IMR-90 (cell line): ENCODE data around the gene ABCC4. TPM values are rescaled to one million over a fixed set of nuclear protein-coding genes. Genes with fewer than 3 reads are reported as not detected.

Experiments used
- ATAC-seq: fragments of 200-7000 bp; cut with Tn5 transposase; 2 replicates; pipeline ENCODE4 v1.9.1; 2020; ENCODE audit warnings: low read depth, mild to moderate bottlenecking, moderate library complexity
- BruUV-seq: library from RNA; stranded (reverse); fragments of 400-500 nt; replicated peaks from 2 replicates; lab custom pipeline; 2021; lab: Mats Ljungman, UMichigan
- CTCF ChIA-PET: fragments of 300-600 bp; formaldehyde crosslinking; extraction: SDS; loops from one replicate; lab custom pipeline; 2021; ENCODE audit warnings: antibody characterized with exemption; lab: Yijun Ruan, JAX
- POLR2A ChIA-PET: fragments of 300-600 bp; sonication (Branson Sonifier 250); formaldehyde crosslinking; loops from one replicate; lab custom pipeline; 2022; ENCODE audit warnings: antibody characterized with exemption; ENCODE audit not compliant: unreplicated experiment; lab: Charles Lee
- DNase-seq: peaks from one replicate; pipeline ENCODE4 v3.0.0; 2013
- H2AFZ ChIP-seq: replicated peaks from 2 replicates; pipeline ENCODE3; 2013; ENCODE audit warnings: low read length, mild to moderate bottlenecking; ENCODE audit not compliant: poor library complexity
- H2AK5ac ChIP-seq: 2 replicates; pipeline ENCODE4 v1.6.1; 2013; ENCODE audit warnings: low read depth, low read length, inconsistent platforms
- H2AK9ac ChIP-seq: replicated peaks from 2 replicates; pipeline ENCODE3; 2013; ENCODE audit warnings: mild to moderate bottlenecking, low read depth, low read length, moderate library complexity; ENCODE audit not compliant: poor library complexity
- H2BK120ac ChIP-seq: 2 replicates; pipeline ENCODE4 v1.6.1; 2013; ENCODE audit warnings: low read depth, low read length, inconsistent platforms
- H2BK15ac ChIP-seq: 3 replicates; pipeline ENCODE4 v1.6.1; 2013; ENCODE audit warnings: low read depth, low read length, inconsistent platforms
- H2BK20ac ChIP-seq: 2 replicates; pipeline ENCODE4 v1.6.1; 2013; ENCODE audit warnings: low read depth, mild to moderate bottlenecking, inconsistent platforms, low read length, moderate library complexity
- H2BK5ac ChIP-seq: 2 replicates; pipeline ENCODE4 v1.6.1; 2013; ENCODE audit warnings: mild to moderate bottlenecking, low read depth, low read length, inconsistent platforms; ENCODE audit not compliant: poor library complexity, severe bottlenecking
- H3K14ac ChIP-seq: replicated peaks from 2 replicates; pipeline ENCODE4 v1.6.1; 2013; ENCODE audit warnings: low read depth, low read length, inconsistent platforms
- H3K18ac ChIP-seq: 2 replicates; pipeline ENCODE4 v1.6.1; 2013; ENCODE audit warnings: low read depth, low read length, control low read depth
- H3K23ac ChIP-seq: 2 replicates; pipeline ENCODE4 v1.6.1; 2013; ENCODE audit warnings: low read depth, low read length, inconsistent platforms
- H3K27ac ChIP-seq: 2 replicates; pipeline ENCODE4 v1.5.1; 2013; ENCODE audit warnings: mild to moderate bottlenecking, control low read depth, low read length; ENCODE audit not compliant: insufficient read depth
- H3K27me3 ChIP-seq: 2 replicates; pipeline ENCODE4 v1.6.1; 2013; ENCODE audit warnings: low read length; ENCODE audit not compliant: control insufficient read depth, insufficient read depth
- H3K36me3 ChIP-seq: 2 replicates; pipeline ENCODE4 v1.6.1; 2013; ENCODE audit warnings: low read length, mixed read lengths; ENCODE audit not compliant: control insufficient read depth, insufficient read depth
- H3K4ac ChIP-seq: 2 replicates; pipeline ENCODE4 v1.6.1; 2013; ENCODE audit warnings: low read depth, low read length, inconsistent platforms
- H3K4me1 ChIP-seq: 2 replicates; pipeline ENCODE4 v1.6.1; 2013; ENCODE audit warnings: low read length, mixed read lengths; ENCODE audit not compliant: control insufficient read depth, insufficient read depth
- H3K4me2 ChIP-seq: 2 replicates; pipeline ENCODE4 v1.6.1; 2013; ENCODE audit warnings: low read depth, mild to moderate bottlenecking, control low read depth, low read length, moderate library complexity
- H3K4me3 ChIP-seq: 2 replicates; pipeline ENCODE4 v1.5.1; 2013; ENCODE audit warnings: low read depth, mild to moderate bottlenecking, control low read depth, low read length, moderate library complexity; ENCODE audit not compliant: insufficient read depth
- H3K56ac ChIP-seq: 2 replicates; pipeline ENCODE4 v1.6.1; 2013; ENCODE audit warnings: low read length, inconsistent platforms; ENCODE audit not compliant: insufficient read depth; ENCODE audit errors: extremely low read depth
- H3K79me1 ChIP-seq, 2 experiments: 2 replicates each; pipeline ENCODE4 v1.6.1; 2013; ENCODE audit warnings: low read length in 2 of 2, inconsistent platforms in 1 of 2, low read depth in 1 of 2
- H3K9ac ChIP-seq: 2 replicates; pipeline ENCODE4 v1.6.1; 2013; ENCODE audit warnings: low read depth, low read length, control low read depth
- H3K9me1 ChIP-seq: 2 replicates; pipeline ENCODE4 v1.6.1; 2013; ENCODE audit warnings: low read length, inconsistent platforms; ENCODE audit not compliant: insufficient read depth
- H3K9me3 ChIP-seq: 2 replicates; pipeline ENCODE4 v1.6.1; 2013; ENCODE audit warnings: low read length; ENCODE audit not compliant: control insufficient read depth, insufficient read depth
- H4K20me1 ChIP-seq: 2 replicates; pipeline ENCODE4 v1.6.1; 2013; ENCODE audit warnings: low read length, inconsistent platforms; ENCODE audit not compliant: insufficient read depth
- H4K5ac ChIP-seq: 2 replicates; pipeline ENCODE4 v1.6.1; 2013; ENCODE audit warnings: mild to moderate bottlenecking, low read depth, low read length, control low read depth
- H4K8ac ChIP-seq, 2 experiments: 2 replicates each; pipeline ENCODE4 v1.6.1; 2013; ENCODE audit warnings: low read depth in 2 of 2, low read length in 2 of 2, control low read depth in 1 of 2, inconsistent platforms in 1 of 2
- H4K91ac ChIP-seq: 2 replicates; pipeline ENCODE4 v1.6.1; 2013; ENCODE audit warnings: low read depth, low read length, inconsistent platforms; ENCODE audit not compliant: insufficient read depth
- BHLHE40 ChIP-seq: fragments of 150-350 bp; IDR thresholded peaks from 2 replicates; pipeline ENCODE4 v1.6.1; 2016; ENCODE audit warnings: mild to moderate bottlenecking, low read depth, low read length
- CEBPB ChIP-seq: IDR thresholded peaks from 2 replicates; pipeline ENCODE4 v1.6.1; 2012; ENCODE audit warnings: low read depth, low read length, improper control_type of control experiment
- FOS ChIP-seq: fragments of 150-350 bp; IDR thresholded peaks from 2 replicates; pipeline ENCODE4 v1.6.1; 2016; ENCODE audit warnings: low read depth, low read length
- NFE2L2 ChIP-seq: fragments of 150-350 bp; IDR thresholded peaks from 2 replicates; pipeline ENCODE4 v1.6.1; 2016; ENCODE audit warnings: low read depth, mild to moderate bottlenecking, low read length
- POLR2A ChIP-seq: IDR thresholded peaks from 2 replicates; pipeline ENCODE4 v1.6.1; 2012; ENCODE audit warnings: mild to moderate bottlenecking, low read depth, low read length
- RFX5 ChIP-seq: IDR thresholded peaks from 2 replicates; pipeline ENCODE4 v1.8.0; 2012; ENCODE audit warnings: low read depth, mild to moderate bottlenecking, low read length, moderate library complexity
- SMC3 ChIP-seq: fragments of 150-350 bp; IDR thresholded peaks from 2 replicates; pipeline ENCODE4 v1.6.1; 2016; ENCODE audit warnings: low read depth, mild to moderate bottlenecking, antibody characterized with exemption, low read length, moderate library complexity
- WGBS, 2 experiments: methylation state at CpG; one replicate each; pipeline versions ENCODE4 v1.1.5 to v1.1.7; 2013; ENCODE audit warnings: missing lambda C conversion rate in 2 of 2; ENCODE audit not compliant: insufficient read length in 1 of 2; ENCODE audit errors: extremely low coverage in 2 of 2; 5-methylcytosine and 5-hydroxymethylcytosine counted together
- dilution Hi-C: fragments of 300-500 bp; cut with HindIII; formaldehyde crosslinking; loops from one replicate; pipeline ENCODE4 v1.14.3; 2018; ENCODE audit warnings: low sequenced_read_pairs; ENCODE audit not compliant: unreplicated experiment
- in situ Hi-C: fragments of 300-500 bp; cut with MboI; formaldehyde crosslinking; loops from 3 replicates; pipeline ENCODE4 v1.14.3; 2019; ENCODE audit warnings: low sequenced_read_pairs, inconsistent platforms, mixed read lengths
- intact Hi-C: fragments of 100-400 bp; cut with micrococcal nuclease; formaldehyde crosslinking; loops from 2 replicates; pipeline ENCODE4 v1.10.0; 2022
- polyA plus RNA-seq, 3 experiments: library from polyadenylated mRNA; depleted of rRNA; stranded (reverse); fragments of >200 nt; gene quantifications; 2 replicates each; pipeline ENCODE4 v1.2.3, GENCODE V29; 2012; ENCODE audit warnings: low replicate concordance in 1 of 3
- total RNA-seq: library from RNA; depleted of rRNA; stranded (reverse); fragments of >200 nt; gene quantifications from 2 replicates; pipeline ENCODE4 v1.2.3, GENCODE V29; 2012

ABCC4 gene
- total and polyA plus RNA-seq, 2 of the 4 experiments (the other 2 are of a cell fraction): 16.6 to 41.4 TPM

DNA sequence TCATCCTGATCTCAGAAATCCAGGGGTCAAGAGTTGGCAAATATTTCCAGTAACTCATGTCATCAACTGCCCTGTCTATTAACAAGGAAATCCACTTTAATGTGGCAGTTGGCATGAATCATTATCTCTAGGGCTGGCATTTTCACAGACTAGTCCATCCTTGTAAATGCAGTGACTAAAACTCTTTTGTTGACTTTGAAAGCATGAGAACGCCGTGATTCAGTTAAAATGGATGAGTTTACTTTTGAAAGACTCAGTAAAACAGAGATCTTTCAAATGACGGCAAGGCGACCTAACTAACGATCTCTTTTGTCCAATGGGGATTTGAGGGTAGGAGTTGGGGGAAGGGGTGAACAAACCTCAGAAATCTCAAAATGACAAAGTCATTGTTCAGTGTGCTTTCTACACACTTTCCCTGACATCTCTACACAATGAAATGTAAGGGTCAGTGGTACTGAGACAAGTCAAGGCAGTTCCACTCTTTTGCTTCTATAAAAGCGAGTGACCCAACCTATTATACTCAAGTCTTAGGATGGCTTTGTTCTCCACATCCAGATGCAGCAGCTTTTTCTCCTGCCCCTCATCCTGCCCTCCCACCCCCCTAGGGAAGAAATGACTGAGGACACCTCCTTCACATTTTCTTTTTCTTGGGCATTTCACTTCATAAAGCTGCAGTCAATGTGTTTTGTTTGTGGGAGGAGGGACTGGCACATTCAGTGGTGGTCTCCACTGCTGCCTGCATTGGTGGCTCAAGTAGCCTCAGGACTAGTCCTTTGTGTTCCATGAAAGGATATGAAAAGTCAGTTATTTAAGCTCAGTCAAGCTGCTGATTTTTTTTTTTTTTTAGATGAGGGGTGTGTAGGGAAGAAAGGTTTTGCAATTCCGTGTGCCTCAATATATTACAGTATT lies 200.5 kb downstream of the ABCC4 start:
- Histone ChIP-seq H3K18ac (peak overlapping the region; percentile 66; the same call in 1 of the 2 replicates), H3K4ac (peak overlapping the region; percentile 88), H3K36me3 (peaks cover 21% of the 10 kb centered on the region), H3K14ac (peak overlapping the region; percentile 93), H3K56ac (no peak overlapping the region), H3K9me1 (peaks cover 12% of the 10 kb centered on the region), H3K23ac (peak overlapping the region; percentile 90; the same call in 1 of the 2 replicates), H3K4me2 (peak overlapping the region; percentile 68; the same call in 1 of the 2 replicates), H3K4me1 (peaks cover 4% of the 10 kb centered on the region), H3K9me3 (no peaks in the 10 kb centered on the region), H4K5ac (peak overlapping the region; percentile 44; the same call in 1 of the 2 replicates), H4K20me1 (no peaks in the 10 kb centered on the region; the same call in 1 of the 2 replicates), H2BK20ac (peak overlapping the region; percentile 52), H4K91ac (peak overlapping the region; percentile 67), H4K8ac (peak overlapping the region; percentile 5 to 78; a peak in 2 of 4 replicates), H2BK120ac (peak overlapping the region; percentile 47), H3K9ac (no peak overlapping the region), H2AK9ac (no peak overlapping the region), H3K27ac (peak overlapping the region; percentile 52; the same call in 1 of the 2 replicates), H3K4me3 (no peak overlapping the region), H2AK5ac (peak overlapping the region; percentile 76; the same call in 1 of the 2 replicates), H3K79me1 (peaks cover 5 to 30% of the 10 kb centered on the region in 2 experiments; a peak in 2 of 4 replicates), H2BK5ac (peak overlapping the region; percentile 80), H2BK15ac (peak overlapping the region; percentile 23; the same call in 1 of the 3 replicates), H2AFZ (no peak overlapping the region), H3K27me3 (no peaks in the 10 kb centered on the region)
- TF ChIP-seq POLR2A (no peak), CEBPB (no peak), RFX5 (no peak), SMC3 (no peak), NFE2L2 (no peak), FOS (no peak), BHLHE40 (no peak)
- WGBS, 2 experiments: 33% methylated on average over 2 of the region's 7 CpGs; no CpG with 5 or more reads in 1 of the 2 experiments
- POLR2A ChIA-PET: no interaction called here
- ATAC-seq (peak; percentile 52), DNase-seq (peak; percentile 77)
- BruUV-seq: no TSS peak
- intact Hi-C loops (no loop called here), in situ Hi-C loops (no loop called here), dilution Hi-C loops (no loop called here)
- CTCF ChIA-PET: interaction anchor here (0.5 to 1.4 kb wide), 2 partner anchors 14 to 155 kb away, joined by 3 to 4 read pairs; no protein-coding TSS in a partner anchor
